ENCODE measurements around the gene CFAP54.

CFAP54 gene, protein sequence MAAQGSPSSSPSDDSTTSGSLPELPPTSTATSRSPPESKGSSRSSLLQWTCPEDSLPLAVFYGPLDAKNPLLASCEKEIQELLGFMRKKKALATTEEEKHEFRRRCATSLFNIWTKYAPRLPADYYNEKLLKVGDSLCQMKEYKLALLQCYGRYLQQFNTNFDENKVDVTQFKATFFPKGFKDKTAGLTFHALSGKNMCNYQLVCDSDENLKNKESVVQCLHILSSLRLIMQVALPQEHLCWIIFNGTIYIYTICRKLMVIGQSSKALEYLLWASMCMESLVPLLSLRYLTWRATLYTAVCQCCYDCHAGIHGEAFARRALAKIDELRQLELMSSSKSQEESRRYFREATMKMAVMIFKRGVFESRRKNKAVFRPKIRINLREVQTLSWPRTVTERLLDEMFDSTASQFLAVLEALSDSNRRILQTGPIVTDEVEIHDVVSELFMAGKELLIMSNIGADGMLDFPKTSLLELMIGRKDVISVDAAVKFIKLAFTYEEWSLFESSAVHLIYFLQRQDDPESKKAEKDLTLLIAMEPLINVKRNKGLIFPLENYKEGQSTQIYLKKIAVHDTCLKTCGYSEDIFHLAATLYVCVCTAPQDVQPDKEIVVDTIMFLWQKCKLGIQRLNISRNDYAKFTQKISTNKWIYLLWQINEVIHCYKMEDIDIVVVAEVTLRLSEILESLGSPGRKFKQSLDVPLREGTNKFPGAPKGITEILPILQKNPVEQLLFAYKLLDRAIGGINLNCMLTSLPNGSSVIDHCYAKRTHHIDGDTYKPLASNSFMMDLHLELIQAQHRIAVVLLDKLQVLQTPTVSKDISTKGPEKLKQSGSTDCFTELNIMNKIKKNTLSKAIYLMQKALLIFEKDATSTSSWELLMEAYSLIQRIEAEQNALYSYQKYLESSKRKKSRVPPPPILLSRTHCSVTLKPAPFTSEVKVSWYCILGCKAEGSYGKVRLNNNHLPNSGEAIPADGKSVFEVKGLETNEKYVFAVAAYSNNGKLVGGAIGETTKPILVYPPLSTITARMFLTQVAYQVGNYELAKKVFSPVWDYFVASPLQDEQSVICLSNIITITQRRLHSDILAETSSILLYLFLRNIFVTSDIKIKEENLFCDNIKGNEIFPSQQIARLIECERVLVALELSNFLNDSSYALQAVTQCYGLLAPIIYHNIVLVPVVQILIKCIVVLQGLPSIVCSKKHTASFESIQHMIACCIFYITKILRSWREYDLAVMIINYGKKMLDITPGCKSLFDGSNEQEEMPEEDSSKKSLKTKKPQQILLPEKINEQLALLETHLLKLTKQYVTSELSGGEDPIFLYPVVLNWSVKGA (N-terminal part only)

DNA sequence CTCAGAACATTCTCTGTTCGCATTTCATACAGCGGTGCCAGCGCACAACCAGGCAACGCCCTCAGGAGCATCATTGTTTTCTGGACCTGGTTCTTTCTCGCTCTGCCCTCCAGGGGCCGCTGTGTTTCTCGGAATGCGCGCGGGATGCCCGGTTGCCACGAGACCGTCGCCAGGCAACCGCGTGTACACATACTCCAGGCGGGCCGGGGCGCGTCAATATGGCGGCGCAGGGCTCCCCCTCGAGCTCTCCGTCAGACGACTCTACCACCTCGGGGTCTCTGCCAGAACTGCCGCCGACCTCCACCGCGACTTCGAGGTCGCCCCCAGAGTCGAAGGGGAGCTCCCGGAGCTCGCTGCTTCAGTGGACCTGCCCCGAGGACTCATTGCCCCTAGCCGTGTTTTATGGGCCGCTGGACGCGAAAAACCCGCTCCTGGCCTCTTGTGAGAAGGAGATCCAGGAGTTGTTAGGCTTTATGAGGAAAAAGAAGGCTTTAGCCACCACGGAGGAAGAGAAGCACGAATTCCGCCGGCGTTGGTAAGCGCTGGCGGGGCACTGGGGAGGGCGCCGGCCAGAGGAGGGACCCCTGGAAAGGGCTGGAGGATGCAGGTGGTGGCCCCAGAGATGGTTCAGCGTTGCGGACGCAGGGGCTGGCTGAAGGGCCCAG, at the start of gene CFAP54:
TSS of gene CFAP54 (plus strand) at position 186 of the 665 bp plus-strand sequence. CDS start at position 219, 33 bp downstream.
- Histone ChIP-seq H3K36me3 (ENCODE audit: insufficient read depth, low read length) (no peaks in the 10 kb centered on the region), H2AFZ (ENCODE audit: low read depth, low read length) (peak within 1 kb of the TSS; percentile 93), H3K4me1 (ENCODE audit: insufficient read depth, low read length) (peaks cover 4% of the 10 kb centered on the region), H3K27me3 (ENCODE audit: insufficient read depth, low read length) (no peaks in the 10 kb centered on the region), H3K4me3 (ENCODE audit: low read length) (peak within 1 kb of the TSS; percentile 70), H3K9me3 (ENCODE audit: low read length) (no peaks in the 10 kb centered on the region)

DNA sequence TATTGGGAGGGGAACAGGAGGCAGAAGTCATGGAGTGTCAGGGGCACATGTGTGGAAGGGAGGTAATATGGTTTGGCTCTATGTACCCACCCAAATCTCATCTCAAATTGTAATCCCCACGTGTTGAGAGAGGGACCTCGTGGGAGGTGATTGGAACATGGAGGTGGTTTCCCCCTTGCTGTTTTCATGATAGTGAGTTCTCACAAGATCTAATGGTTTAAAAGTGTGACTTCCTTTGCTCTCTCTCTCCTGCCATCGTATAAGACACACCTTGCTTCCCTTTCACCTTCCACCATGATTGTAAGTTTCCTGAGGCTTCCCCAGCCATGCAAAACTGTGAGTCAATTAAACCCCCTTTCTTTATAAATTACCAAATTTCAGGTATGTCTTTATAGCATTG, 47.6 kb upstream of the CFAP54 start:
- Histone ChIP-seq H3K4me3 (ENCODE audit: low read length) (no peak overlapping the region), H3K36me3 (ENCODE audit: insufficient read depth, low read length) (no peaks in the 10 kb centered on the region), H3K27me3 (ENCODE audit: insufficient read depth, low read length) (no peaks in the 10 kb centered on the region), H2AFZ (ENCODE audit: low read depth, low read length) (no peak overlapping the region), H3K4me1 (ENCODE audit: insufficient read depth, low read length) (peaks cover 10% of the 10 kb centered on the region), H3K9me3 (ENCODE audit: low read length) (no peaks in the 10 kb centered on the region)

DNA sequence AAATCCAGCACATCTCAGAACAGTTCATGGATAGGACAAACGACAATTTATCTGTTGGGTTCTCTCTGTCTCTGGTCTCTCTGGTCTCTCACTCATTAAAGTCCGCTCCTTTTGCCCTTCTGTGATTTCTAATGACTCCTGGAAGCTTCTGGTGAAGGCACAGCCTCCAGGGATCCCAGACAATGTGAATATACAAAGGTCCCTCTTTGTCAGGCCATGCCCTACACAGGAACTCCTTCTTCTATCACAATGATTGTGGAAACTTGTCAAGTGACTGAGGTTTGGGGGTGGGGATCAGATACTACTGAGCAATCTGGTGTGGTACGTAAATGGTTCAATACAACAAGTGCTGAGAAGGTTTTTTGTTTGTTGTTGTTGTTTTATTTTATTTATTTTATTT, 46.5 kb upstream of the CFAP54 start:
- no peaks in the 10 kb centered on the region for H3K27me3 ChIP-seq (ENCODE audit: insufficient read depth, low read length)
- H3K4me3 ChIP-seq (ENCODE audit: low read length) = no peak overlapping the region
- no peaks in the 10 kb centered on the region for H3K9me3 ChIP-seq (ENCODE audit: low read length)
- H3K36me3 ChIP-seq (ENCODE audit: insufficient read depth, low read length) = no peaks in the 10 kb centered on the region
- H3K4me1 ChIP-seq (ENCODE audit: insufficient read depth, low read length) = peaks cover 5% of the 10 kb centered on the region
- H2AFZ ChIP-seq (ENCODE audit: low read depth, low read length) = no peak overlapping the region

GRCh38 chr12:96444399-96444798, 45.0 kb upstream of the CFAP54 start:
- Histone ChIP-seq H3K4me3 (ENCODE audit: low read length) (no peak overlapping the region), H3K9me3 (ENCODE audit: low read length) (no peaks in the 10 kb centered on the region), H2AFZ (ENCODE audit: low read depth, low read length) (no peak overlapping the region), H3K36me3 (ENCODE audit: insufficient read depth, low read length) (no peaks in the 10 kb centered on the region), H3K27me3 (ENCODE audit: insufficient read depth, low read length) (no peaks in the 10 kb centered on the region), H3K4me1 (ENCODE audit: insufficient read depth, low read length) (no peaks in the 10 kb centered on the region)

DNA sequence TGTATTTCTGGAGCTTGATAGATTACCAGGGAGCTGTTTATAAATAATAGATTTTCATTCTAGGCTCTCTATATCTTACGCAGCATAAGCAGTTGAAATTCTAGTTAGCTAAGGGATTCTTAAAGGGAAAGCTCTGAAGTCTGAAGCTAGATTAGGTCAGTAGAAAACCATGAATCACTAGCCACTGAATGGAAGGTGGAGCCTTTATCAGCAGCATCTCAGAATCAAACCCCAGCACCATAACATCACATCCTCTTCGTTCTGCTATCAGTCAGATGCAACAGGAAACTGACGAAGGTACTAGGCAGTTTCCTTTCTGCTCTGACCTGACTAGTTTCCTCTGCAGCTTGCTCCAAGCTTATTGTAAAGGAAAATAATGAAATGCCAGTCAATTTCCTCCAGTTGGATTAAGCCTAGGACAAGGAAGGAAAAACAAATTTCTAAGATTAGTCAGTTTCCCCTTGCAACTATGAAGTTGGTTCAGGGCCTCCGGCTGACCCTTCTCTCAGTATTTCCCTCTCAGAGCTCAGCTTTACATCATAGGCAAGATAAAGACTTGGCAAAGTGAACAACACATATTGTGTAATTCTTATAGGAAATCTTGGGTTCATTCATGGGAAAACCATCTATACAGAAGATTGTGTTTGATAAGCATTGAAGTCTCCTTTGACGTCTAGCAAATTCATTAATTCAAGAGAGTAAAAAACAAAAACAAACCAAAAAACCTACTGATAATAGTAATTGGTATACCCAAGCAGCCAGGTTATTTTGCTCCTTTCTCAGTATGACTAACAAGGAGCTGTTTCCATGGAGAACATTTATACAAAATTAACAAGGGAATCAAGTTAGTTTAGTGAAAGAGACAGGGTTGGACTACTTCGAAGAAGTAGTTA, 43.4 kb upstream of the CFAP54 start:
- H3K9me3 ChIP-seq (ENCODE audit: low read length) = no peaks in the 10 kb centered on the region
- H3K4me3 ChIP-seq (ENCODE audit: low read length) = no peak overlapping the region
- H3K4me1 ChIP-seq (ENCODE audit: insufficient read depth, low read length) = no peaks in the 10 kb centered on the region
- H3K27me3 ChIP-seq (ENCODE audit: insufficient read depth, low read length) = no peaks in the 10 kb centered on the region
- H2AFZ ChIP-seq (ENCODE audit: low read depth, low read length) = no peak overlapping the region
- H3K36me3 ChIP-seq (ENCODE audit: insufficient read depth, low read length) = no peaks in the 10 kb centered on the region

DNA sequence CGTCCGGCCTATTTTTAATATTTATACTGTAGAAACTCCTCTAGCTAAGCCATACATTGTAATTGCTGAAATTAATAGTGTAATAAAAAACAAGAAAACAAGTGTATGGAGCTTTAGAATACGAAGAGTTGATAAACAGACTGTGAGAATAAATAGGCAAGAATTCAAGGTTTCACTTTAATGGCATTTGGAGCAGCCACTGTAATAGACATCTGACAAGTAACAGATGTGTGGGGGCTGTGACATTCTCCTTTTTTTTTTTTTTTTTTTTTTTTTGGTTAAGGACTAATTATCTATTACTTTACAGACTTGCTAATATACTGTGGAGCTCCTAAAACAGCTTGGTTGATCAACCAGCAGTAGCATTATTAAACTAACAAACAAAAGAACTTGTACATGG, 42.1 kb upstream of the CFAP54 start:
- Histone ChIP-seq H2AFZ (ENCODE audit: low read depth, low read length) (no peak overlapping the region), H3K4me3 (ENCODE audit: low read length) (no peak overlapping the region), H3K27me3 (ENCODE audit: insufficient read depth, low read length) (no peaks in the 10 kb centered on the region), H3K36me3 (ENCODE audit: insufficient read depth, low read length) (no peaks in the 10 kb centered on the region), H3K9me3 (ENCODE audit: low read length) (no peaks in the 10 kb centered on the region), H3K4me1 (ENCODE audit: insufficient read depth, low read length) (no peaks in the 10 kb centered on the region)

DNA sequence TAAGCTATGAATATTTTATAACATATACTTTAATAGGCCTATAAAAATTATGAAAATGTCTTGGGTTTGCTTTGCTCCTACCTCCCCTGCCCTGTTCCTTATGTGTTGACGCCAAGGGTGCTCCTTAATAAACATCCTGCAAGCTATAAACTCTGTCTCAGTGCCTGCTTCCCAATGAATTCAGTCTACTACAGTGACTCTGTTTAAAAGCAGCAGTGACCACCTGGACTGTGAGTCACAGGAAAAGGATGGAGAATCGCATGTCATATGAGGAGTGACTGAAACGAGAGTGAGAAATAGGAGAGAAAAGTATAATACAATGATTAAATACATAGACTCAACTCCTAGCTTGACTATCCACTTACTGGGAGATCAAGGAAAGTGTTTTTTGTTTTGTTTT, 41.1 kb upstream of the CFAP54 start:
- Histone ChIP-seq H3K9me3 (ENCODE audit: low read length) (no peaks in the 10 kb centered on the region), H3K4me3 (ENCODE audit: low read length) (no peak overlapping the region), H3K4me1 (ENCODE audit: insufficient read depth, low read length) (no peaks in the 10 kb centered on the region), H3K36me3 (ENCODE audit: insufficient read depth, low read length) (no peaks in the 10 kb centered on the region), H2AFZ (ENCODE audit: low read depth, low read length) (no peak overlapping the region), H3K27me3 (ENCODE audit: insufficient read depth, low read length) (no peaks in the 10 kb centered on the region)

GRCh38 chr12:96452261-96452922, 37.0 kb upstream of the CFAP54 start:
- no peak overlapping the region for H2AFZ ChIP-seq (ENCODE audit: low read depth, low read length)
- H3K4me3 ChIP-seq (ENCODE audit: low read length) = no peak overlapping the region
- no peaks in the 10 kb centered on the region for H3K36me3 ChIP-seq (ENCODE audit: insufficient read depth, low read length)
- no peaks in the 10 kb centered on the region for H3K4me1 ChIP-seq (ENCODE audit: insufficient read depth, low read length)
- no peaks in the 10 kb centered on the region for H3K27me3 ChIP-seq (ENCODE audit: insufficient read depth, low read length)
- no peaks in the 10 kb centered on the region for H3K9me3 ChIP-seq (ENCODE audit: low read length)

- Histone ChIP-seq H3K4me1 (ENCODE audit: insufficient read depth, low read length) (no peaks in the 10 kb centered on the region), H3K4me3 (ENCODE audit: low read length) (no peak overlapping the region), H2AFZ (ENCODE audit: low read depth, low read length) (no peak overlapping the region), H3K27me3 (ENCODE audit: insufficient read depth, low read length) (no peaks in the 10 kb centered on the region), H3K36me3 (ENCODE audit: insufficient read depth, low read length) (no peaks in the 10 kb centered on the region), H3K9me3 (ENCODE audit: low read length) (no peaks in the 10 kb centered on the region)
Observed at GRCh38 chr12:96454396-96454795, 35.0 kb upstream of the CFAP54 start.

DNA sequence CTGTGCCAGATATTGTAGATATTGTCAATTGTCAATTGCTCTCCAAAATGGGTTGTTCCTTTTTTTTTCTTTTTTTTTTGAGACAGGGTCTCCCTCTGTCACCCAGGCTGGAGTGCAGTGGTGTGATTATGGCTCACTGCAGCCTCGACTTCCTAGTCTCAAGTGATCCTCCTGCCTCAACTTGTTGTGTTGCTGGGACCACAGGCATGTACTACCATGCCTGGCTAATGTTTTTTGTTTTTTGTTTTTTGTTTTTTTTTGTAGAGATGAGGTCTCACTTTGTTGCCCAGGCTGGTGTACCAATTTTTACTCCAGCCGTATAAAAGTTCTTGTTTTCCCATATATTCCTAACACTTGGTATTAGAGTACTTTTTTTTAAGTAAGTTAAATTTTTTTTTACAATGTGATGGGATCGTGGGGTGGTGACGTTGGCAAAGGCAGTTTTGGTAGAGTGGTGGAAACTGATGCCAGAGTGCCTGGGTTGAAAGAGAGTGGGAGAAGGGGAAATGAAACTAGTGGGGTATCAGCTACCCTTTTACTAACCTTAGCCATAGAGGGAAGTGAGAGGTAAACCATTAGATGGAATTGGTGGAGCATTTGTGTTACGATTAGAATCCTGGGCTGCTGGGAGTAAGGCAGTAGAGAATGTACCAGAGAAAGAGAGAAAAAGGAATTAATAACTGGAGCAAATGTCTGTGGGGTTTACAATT, 33.0 kb upstream of the CFAP54 start:
- H2AFZ ChIP-seq (ENCODE audit: low read depth, low read length) = no peak overlapping the region
- no peaks in the 10 kb centered on the region for H3K4me1 ChIP-seq (ENCODE audit: insufficient read depth, low read length)
- H3K9me3 ChIP-seq (ENCODE audit: low read length) = no peaks in the 10 kb centered on the region
- H3K36me3 ChIP-seq (ENCODE audit: insufficient read depth, low read length) = no peaks in the 10 kb centered on the region
- H3K27me3 ChIP-seq (ENCODE audit: insufficient read depth, low read length) = no peaks in the 10 kb centered on the region
- H3K4me3 ChIP-seq (ENCODE audit: low read length) = no peak overlapping the region
